GM12878 (cell line): ENCODE data around the gene CCDC87. TPM values are rescaled to one million over a fixed set of nuclear protein-coding genes. Genes with fewer than 3 reads are reported as not detected.

Source experiments
- BRCA1 ChIP-seq: IDR thresholded peaks from 2 replicates; pipeline ENCODE4 v1.6.1; 2011; ENCODE audit warnings: low read depth, low read length, improper control_type of control experiment
- E2F8 ChIP-seq: fragments of 450-650 bp; IDR thresholded peaks from 2 replicates; pipeline ENCODE4 v1.6.1; 2018; ENCODE audit warnings: mild to moderate bottlenecking, low read depth, moderate library complexity; ENCODE audit not compliant: partially characterized antibody
- EZH2 ChIP-seq: IDR thresholded peaks from 2 replicates; pipeline ENCODE4 v1.6.1; 2012; ENCODE audit warnings: low read depth, mild to moderate bottlenecking, control low read depth, inconsistent platforms, low read length, borderline replicate concordance; ENCODE audit not compliant: control insufficient read depth
- MYC ChIP-seq: IDR thresholded peaks from 2 replicates; pipeline ENCODE4 v1.6.1; 2011; ENCODE audit warnings: mild to moderate bottlenecking, low read length, moderate library complexity, inconsistent platforms; ENCODE audit not compliant: insufficient read depth, insufficient replicate concordance, insufficient read length, severe bottlenecking
- WRNIP1 ChIP-seq: IDR thresholded peaks from 2 replicates; pipeline ENCODE4 v1.6.1; 2011; ENCODE audit warnings: low read depth, low read length, improper control_type of control experiment, borderline replicate concordance
- ZNF384 ChIP-seq: IDR thresholded peaks from 2 replicates; pipeline ENCODE4 v1.6.1; 2012; ENCODE audit warnings: low read depth, mild to moderate bottlenecking, low read length, improper control_type of control experiment, borderline replicate concordance
- polyA plus RNA-seq, 11 experiments: library from polyadenylated mRNA; depleted of rRNA in 4 of 11; unstranded in 6 of 11; stranded (reverse) in 5 of 11; fragments of >200 nt; fragmentation: Nextera tagmentation in 4 of 11; fragmentation: Illumina TruSeq in 1 of 11; extraction: Ambion mirVana in 4 of 11; extraction: Trizol in 1 of 11; gene quantifications; 1 replicate in 1 of 11; 2 replicates in 10 of 11; pipeline versions ENCODE4 v1.2.1 to v1.2.3, GENCODE V29; 2011 to 2016; ENCODE audit warnings: inconsistent platforms in 2 of 11, missing spikeins in 2 of 11, low read depth in 1 of 11
- total RNA-seq, 4 experiments: library from RNA; depleted of rRNA in 3 of 4; stranded (reverse); fragments of >200 nt in 3 of 4; fragmentation: Illumina TruSeq in 1 of 4; extraction: Trizol in 1 of 4; gene quantifications; 2 replicates each; pipeline versions ENCODE4 v1.2.1 to v1.2.3, GENCODE V29; 2013 to 2021

CCDC87 gene
- total and polyA plus RNA-seq, 10 of the 15 experiments (the other 5 are each of a cell fraction or from before 2014, with no cell fraction given), result 0.02 to 0.17 (median 0.09) TPM; not detected in 3

GRCh38 chr11:66609721-66610617 lies 17.1 kb upstream of the CCDC87 start (continued):
- TF ChIP-seq MYC (no peak), WRNIP1 (no peak), BRCA1 (no peak), EZH2 (no peak), E2F8 (no peak), ZNF384 (no peak)
- TF ChIP-seq, all 136 proteins: peak for 0
